GM21723 (cell line): ENCODE data around the gene RASAL1.
A peak's percentile ranks its signal among the peaks of the same experiment; 100 is the strongest.

ENCODE experiments used
- ATAC-seq: cut with Tn5 transposase; IDR thresholded peaks from one replicate; pipeline ENCODE4 v1.9.1; 2021; ENCODE audit warnings: mild to moderate bottlenecking, moderate library complexity; ENCODE audit not compliant: unreplicated experiment

RASAL1 gene, protein sequence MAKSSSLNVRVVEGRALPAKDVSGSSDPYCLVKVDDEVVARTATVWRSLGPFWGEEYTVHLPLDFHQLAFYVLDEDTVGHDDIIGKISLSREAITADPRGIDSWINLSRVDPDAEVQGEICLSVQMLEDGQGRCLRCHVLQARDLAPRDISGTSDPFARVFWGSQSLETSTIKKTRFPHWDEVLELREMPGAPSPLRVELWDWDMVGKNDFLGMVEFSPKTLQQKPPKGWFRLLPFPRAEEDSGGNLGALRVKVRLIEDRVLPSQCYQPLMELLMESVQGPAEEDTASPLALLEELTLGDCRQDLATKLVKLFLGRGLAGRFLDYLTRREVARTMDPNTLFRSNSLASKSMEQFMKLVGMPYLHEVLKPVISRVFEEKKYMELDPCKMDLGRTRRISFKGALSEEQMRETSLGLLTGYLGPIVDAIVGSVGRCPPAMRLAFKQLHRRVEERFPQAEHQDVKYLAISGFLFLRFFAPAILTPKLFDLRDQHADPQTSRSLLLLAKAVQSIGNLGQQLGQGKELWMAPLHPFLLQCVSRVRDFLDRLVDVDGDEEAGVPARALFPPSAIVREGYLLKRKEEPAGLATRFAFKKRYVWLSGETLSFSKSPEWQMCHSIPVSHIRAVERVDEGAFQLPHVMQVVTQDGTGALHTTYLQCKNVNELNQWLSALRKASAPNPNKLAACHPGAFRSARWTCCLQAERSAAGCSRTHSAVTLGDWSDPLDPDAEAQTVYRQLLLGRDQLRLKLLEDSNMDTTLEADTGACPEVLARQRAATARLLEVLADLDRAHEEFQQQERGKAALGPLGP

DNA sequence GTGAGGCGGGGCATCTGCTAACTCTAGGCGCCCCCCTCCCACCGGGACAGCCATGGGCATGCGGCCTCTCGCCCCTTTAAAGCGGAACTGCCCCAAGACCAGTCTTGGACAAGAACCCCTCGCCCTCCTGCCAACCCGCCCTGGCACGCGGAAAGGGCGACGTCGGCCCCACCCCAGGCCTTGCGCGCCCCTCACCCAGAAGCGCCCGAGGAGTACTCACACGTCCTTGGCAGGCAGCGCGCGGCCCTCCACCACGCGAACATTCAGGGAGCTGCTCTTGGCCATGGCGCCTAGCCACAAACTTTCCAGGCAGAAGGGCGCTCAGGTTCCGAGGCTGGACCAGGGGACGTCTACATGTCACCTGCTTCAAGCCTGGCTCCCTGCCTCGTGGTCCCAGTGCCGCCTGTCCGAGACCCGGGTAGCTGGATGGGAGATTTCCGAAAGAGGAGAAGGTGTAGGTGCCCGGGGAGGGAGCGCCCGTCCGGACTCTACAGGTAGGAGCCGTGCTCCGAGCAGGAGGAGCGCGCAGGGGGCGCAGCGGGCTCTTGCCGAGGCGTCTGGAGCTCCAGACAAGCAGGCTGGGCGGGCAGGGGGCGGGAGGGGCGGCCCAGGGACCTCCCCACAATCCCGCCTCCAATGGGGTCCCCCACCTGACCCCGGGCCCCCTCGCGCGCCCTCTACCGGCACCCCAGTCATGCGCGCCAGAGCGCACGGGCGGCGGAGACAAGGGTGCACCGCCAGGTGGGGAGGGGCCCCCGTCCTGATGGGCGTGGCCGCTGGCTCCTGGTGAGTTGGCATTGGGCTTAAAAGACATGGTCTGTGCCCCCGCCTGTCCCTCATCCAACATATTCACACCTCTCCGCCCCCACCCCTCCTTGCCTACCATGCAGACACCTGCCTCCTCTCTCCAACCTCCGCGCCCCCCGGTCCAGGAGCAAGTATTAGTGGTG lies at the start of gene RASAL1:
Gene RASAL1 (minus strand): TSS at position 584 of the 950 bp plus-strand sequence. CDS start 299 bp downstream, at position 285.
- ATAC-seq = peak; percentile 69

DNA sequence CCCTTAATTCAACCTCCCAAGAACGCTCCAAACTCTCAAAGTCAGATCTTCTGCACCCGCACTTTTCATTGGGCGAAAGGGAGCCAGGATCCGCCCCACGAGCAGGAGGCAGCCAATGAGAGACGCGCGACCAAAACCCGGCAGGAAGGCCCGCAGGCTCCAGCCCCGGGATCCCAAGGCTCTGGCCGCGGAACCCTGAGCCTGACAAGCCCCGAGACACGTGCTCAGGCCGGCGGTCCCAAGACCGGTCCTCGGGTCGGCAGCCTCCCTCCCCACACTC lies 49.3 kb upstream of the RASAL1 start:
- ATAC-seq = peak; percentile 83

- ATAC-seq = peak; percentile 52
Measured at GRCh38 chr12:113184098-113184899, 48.7 kb upstream of the RASAL1 start.

GRCh38 chr12:113183030-113183589 lies 47.5 kb upstream of the RASAL1 start:
- ATAC-seq = no peak

GRCh38 chr12:113181975-113182374 lies 46.4 kb upstream of the RASAL1 start:
- ATAC-seq = no peak

GRCh38 chr12:113180333-113180732 lies 44.8 kb upstream of the RASAL1 start:
- no peak for ATAC-seq

DNA sequence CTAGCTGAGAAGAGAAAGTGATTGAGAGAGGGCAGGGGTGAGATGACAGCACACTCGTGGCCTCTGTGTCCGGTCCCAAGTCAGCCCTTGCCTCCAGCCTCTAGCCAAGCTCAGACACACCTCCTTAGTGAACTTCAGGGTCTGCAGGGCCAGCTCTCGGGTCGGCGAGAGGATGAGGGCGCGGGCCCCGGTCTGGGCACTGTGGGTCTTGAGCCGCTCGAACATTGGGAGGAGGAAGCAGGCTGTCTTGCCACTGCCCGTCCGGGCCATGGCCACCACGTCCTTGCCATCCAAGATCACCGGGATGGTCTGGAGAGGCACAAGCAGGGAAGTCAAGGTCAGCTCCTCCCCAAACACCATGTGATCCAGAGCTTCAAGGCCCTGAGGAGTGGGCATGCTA lies 43.5 kb upstream of the RASAL1 start:
- ATAC-seq = no peak

- ATAC-seq = no peak
Measured at GRCh38 chr12:113174461-113175384, 39.2 kb upstream of the RASAL1 start.

- peak; percentile 69 for ATAC-seq
Measured at GRCh38 chr12:113173081-113173698, 37.6 kb upstream of the RASAL1 start.

DNA sequence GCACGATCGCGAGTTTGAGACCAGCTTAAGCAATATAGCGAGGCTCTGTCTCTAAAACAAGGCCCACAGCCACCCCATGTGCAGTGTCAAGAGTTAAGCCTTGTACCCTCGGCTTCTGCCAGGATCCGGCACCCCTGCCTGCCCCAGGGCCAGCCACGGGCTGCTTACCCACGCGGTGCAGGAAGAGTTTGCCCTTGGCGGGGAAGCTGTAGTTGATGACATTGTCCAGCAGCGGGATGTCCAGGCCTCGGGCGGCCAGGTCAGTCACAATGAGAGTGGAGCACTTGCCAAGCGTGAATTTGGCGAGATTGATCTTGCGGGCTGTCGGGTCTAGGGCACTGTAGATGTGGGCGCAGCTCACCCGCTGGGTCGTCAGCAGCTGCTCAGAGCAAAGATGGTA lies 36.6 kb upstream of the RASAL1 start:
- ATAC-seq = no peak

GRCh38 chr12:113171543-113171942 lies 36.0 kb upstream of the RASAL1 start:
- ATAC-seq = no peak

GRCh38 chr12:113170926-113171325 lies 35.4 kb upstream of the RASAL1 start:
- no peak for ATAC-seq

- no peak for ATAC-seq
Measured at GRCh38 chr12:113170457-113170856, 34.9 kb upstream of the RASAL1 start.

GRCh38 chr12:113169697-113170096 lies 34.1 kb upstream of the RASAL1 start:
- no peak for ATAC-seq

GRCh38 chr12:113167868-113168267 lies 32.3 kb upstream of the RASAL1 start:
- ATAC-seq = no peak

DNA sequence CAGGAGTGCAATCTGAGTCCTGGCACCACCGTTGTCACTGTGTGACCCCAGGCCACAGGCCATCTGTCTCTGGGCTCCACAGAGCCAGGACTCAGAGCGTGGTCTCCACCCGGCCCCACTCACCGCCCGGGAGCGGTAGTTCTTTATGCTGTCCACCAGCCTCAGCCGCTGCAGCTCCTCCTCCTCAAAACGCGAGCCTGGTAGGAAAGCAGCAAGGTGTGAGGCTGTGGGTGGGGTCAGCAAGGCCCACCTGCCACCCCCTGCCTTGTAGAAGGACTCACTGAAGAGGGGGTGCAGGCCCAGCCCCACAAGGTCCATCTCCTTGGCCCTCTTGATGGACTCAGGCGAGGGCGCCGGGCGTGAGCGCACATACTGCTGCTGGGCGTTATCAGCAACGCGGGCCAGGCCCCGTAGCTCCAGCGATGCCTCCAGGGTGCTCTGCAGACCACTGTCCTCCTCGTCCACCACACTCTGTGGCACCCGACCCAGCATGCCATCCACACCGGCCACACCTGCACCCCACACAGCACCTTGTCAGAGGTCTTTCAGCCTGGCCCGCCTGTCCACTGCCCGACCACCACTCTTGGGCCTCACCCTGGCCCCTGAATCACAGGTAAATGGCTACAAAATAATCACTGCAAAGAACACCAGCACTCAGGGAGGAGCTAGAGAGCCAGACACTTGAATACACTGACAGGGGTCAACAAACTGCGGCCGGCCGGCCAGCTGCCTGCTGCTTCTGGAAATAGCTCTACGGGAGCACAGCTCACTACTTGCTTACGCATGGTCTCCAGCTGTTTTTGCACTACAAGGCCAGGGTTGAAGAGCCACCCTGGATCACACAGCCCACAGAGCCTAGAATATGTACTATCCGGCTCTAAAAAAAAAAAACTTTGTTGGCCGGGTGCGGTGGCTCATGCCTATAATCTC lies 30.2 kb upstream of the RASAL1 start:
- ATAC-seq = no peak

GRCh38 chr12:113164014-113164413 lies 28.5 kb upstream of the RASAL1 start:
- no peak for ATAC-seq

DNA sequence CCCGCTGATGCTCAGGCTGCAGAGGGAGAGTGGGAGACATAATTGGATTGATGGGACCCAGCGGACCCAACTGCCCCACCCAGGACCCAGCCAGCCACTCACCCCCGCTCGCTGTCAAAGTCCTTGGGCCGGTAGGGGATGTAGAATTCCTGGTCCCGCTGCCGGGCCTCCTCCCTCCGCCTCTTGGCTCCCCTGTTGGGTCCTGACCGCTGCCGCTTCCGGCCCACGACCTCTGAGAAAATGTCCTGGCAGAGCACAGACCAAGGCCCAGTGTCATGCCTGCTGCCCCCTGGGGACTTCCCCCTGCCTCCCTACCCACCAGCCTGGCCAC lies 27.4 kb upstream of the RASAL1 start:
- ATAC-seq = no peak
